ENCODE data around the gene CARD11. TPM values are rescaled to one million over a fixed set of nuclear protein-coding genes. Genes with fewer than 3 reads are reported as not detected.

The CARD11 gene
- total and polyA plus RNA-seq, 2 donors (not counting 1 experiment from before 2014, with no cell fraction given) = 129 to 135 TPM

GRCh38 chr7:2971914-2972834, 71.5 kb downstream of the CARD11 start:
- intact Hi-C loops (cut with micrococcal nuclease) = no loop called here
- no peak for TF ChIP-seq EZH2 (IDR thresholded peaks at IDR 0.05; ENCODE audit: borderline replicate concordance, insufficient read depth, low read depth, low read length, poor library complexity, severe bottlenecking)
- no peak for TF ChIP-seq CTCF (IDR thresholded peaks at IDR 0.05)
- Mint-ChIP-seq H3K4me3 (peak overlapping the region; percentile 38), H3K9me3 (ENCODE audit: insufficient read depth) (no peaks in the 10 kb centered on the region), H3K27ac (peak overlapping the region; percentile 75), H3K27me3 (no peaks in the 10 kb centered on the region), H3K4me1 (peaks cover 42% of the 10 kb centered on the region)
- Histone ChIP-seq H3K4me3 (ENCODE audit: control extremely low read depth in 1 of 5, extremely low read depth in 1 of 5, insufficient read depth in 1 of 5, low read depth in 2 of 5, low read length in 4 of 5) (no peak overlapping the region), H3K27ac (ENCODE audit: low read length in 2 of 2) (peak overlapping the region; percentile 48 to 66), H3K36me3 (replicated peaks in 1 of 2; ENCODE audit: control extremely low read depth in 1 of 2, control insufficient read depth in 1 of 2, extremely low read depth in 1 of 2, insufficient read depth in 2 of 2, low read length in 1 of 2) (peaks cover 9 to 38% of the 10 kb centered on the region in 2 experiments), H3K79me2 (ENCODE audit: control insufficient read depth, insufficient read depth, low read length) (peaks cover 100% of the 10 kb centered on the region), H4K20me1 (ENCODE audit: control insufficient read depth, insufficient read depth, low read length, poor library complexity, severe bottlenecking) (peaks cover 31% of the 10 kb centered on the region), H2AFZ (ENCODE audit: insufficient read depth, low read depth, low read length, poor library complexity, severe bottlenecking) (no peak overlapping the region), H3K4me1 (ENCODE audit: control insufficient read depth in 2 of 2, insufficient read depth in 2 of 2, low read length in 2 of 2) (peaks cover 31 to 52% of the 10 kb centered on the region in 2 donors), H3K27me3 (replicated peaks in 1 of 4; ENCODE audit: control extremely low read depth in 1 of 4, control insufficient read depth in 3 of 4, insufficient read depth in 4 of 4, low read length in 3 of 4) (no peaks in the 10 kb centered on the region), H3K9me3 (ENCODE audit: control extremely low read depth in 1 of 3, control insufficient read depth in 2 of 3, insufficient read depth in 1 of 3, low read length in 2 of 3) (peaks cover 0 to 18% (median 0%) of the 10 kb centered on the region in 3 donors), H3K4me2 (replicated peaks; ENCODE audit: low read depth, low read length, poor library complexity, severe bottlenecking) (peak overlapping the region; percentile 63), H3K9ac (ENCODE audit: low read length) (no peak overlapping the region)
- WGBS (ENCODE audit: insufficient coverage) = 0% methylated on average over 2 of the region's 7 CpGs
- ChIA-PET POLR2A (interaction anchor here (0.6 kb wide), 1 partner anchor 17 kb away, joined by 7 read pairs; no protein-coding TSS in a partner anchor), CTCF (no interaction called here)
- ATAC-seq (ENCODE audit: low read depth) (no peak), DNase-seq (peak; percentile 44)

- intact Hi-C loops (cut with micrococcal nuclease) = no loop called here
- ATAC-seq (ENCODE audit: low read depth) (no peak), DNase-seq (no peak)
- H2AFZ ChIP-seq (ENCODE audit: insufficient read depth, low read depth, low read length, poor library complexity, severe bottlenecking) = no peak overlapping the region
- CTCF ChIA-PET = interaction anchor here (0.6 kb wide), 1 partner anchor 180 kb away, joined by 6 read pairs; no protein-coding TSS in a partner anchor
- Mint-ChIP-seq H3K27ac (no peak overlapping the region), H3K4me3 (no peak overlapping the region), H3K9me3 (ENCODE audit: insufficient read depth) (peaks cover 5% of the 10 kb centered on the region), H3K4me1 (peaks cover 36% of the 10 kb centered on the region), H3K27me3 (no peaks in the 10 kb centered on the region)
- H3K4me1 ChIP-seq (ENCODE audit: control insufficient read depth in 2 of 2, insufficient read depth in 2 of 2, low read length in 2 of 2) = peaks cover 26 to 40% of the 10 kb centered on the region in 2 donors
- no peak overlapping the region for H3K9ac ChIP-seq (ENCODE audit: low read length)
- H3K79me2 ChIP-seq (ENCODE audit: control insufficient read depth, insufficient read depth, low read length) = peaks cover 100% of the 10 kb centered on the region
- H4K20me1 ChIP-seq (ENCODE audit: control insufficient read depth, insufficient read depth, low read length, poor library complexity, severe bottlenecking) = peaks cover 31% of the 10 kb centered on the region
- H3K36me3 ChIP-seq (replicated peaks in 1 of 2; ENCODE audit: control extremely low read depth in 1 of 2, control insufficient read depth in 1 of 2, extremely low read depth in 1 of 2, insufficient read depth in 2 of 2, low read length in 1 of 2) = peaks cover 9 to 44% of the 10 kb centered on the region in 2 experiments
- no peak overlapping the region for H3K4me2 ChIP-seq (replicated peaks; ENCODE audit: low read depth, low read length, poor library complexity, severe bottlenecking)
- WGBS (ENCODE audit: insufficient coverage) = 96% methylated on average over 11 of the region's 11 CpGs
- peak overlapping the region in 1 of 2 donors; percentile 8 for H3K27ac ChIP-seq (ENCODE audit: low read length in 2 of 2)
- TF ChIP-seq EZH2 (IDR thresholded peaks at IDR 0.05; ENCODE audit: borderline replicate concordance, insufficient read depth, low read depth, low read length, poor library complexity, severe bottlenecking) = no peak
- no peak for TF ChIP-seq CTCF (IDR thresholded peaks at IDR 0.05)
- no peak overlapping the region for H3K4me3 ChIP-seq (ENCODE audit: control extremely low read depth in 1 of 5, extremely low read depth in 1 of 5, insufficient read depth in 1 of 5, low read depth in 2 of 5, low read length in 4 of 5)
- H3K9me3 ChIP-seq (ENCODE audit: control extremely low read depth in 1 of 3, control insufficient read depth in 2 of 3, insufficient read depth in 1 of 3, low read length in 2 of 3) = peaks cover 2 to 31% (median 12%) of the 10 kb centered on the region in 3 donors
- POLR2A ChIA-PET = interaction anchor here (0.7 kb wide), 1 partner anchor 15 kb away, joined by 3 read pairs; no protein-coding TSS in a partner anchor
- H3K27me3 ChIP-seq (replicated peaks in 1 of 4; ENCODE audit: control extremely low read depth in 1 of 4, control insufficient read depth in 3 of 4, insufficient read depth in 4 of 4, low read length in 3 of 4) = no peaks in the 10 kb centered on the region
These were observed 72.8 kb downstream of the CARD11 start for GRCh38 chr7:2970861-2971260.
